ENCODE results near the gene SPACDR. TPM values are rescaled to one million over a fixed set of nuclear protein-coding genes. Genes with fewer than 3 reads are reported as not detected.

Gene SPACDR
- total RNA-seq, 2 donors from 2014 or later: 3.3 to 17.3 TPM

Other genes starting within 250 kb of the SPACDR start
- 10 to 100 TPM; 16.1 to 28.5 TPM for gene PVRIG, start 244.3 kb downstream of the SPACDR start, total RNA-seq
- not detected for gene SPDYE3, start 156.6 kb downstream of the SPACDR start, total RNA-seq
- gene PILRB, start 106.1 kb downstream of the SPACDR start, total RNA-seq: 10 to 100 TPM; 36.5 to 63.4 TPM
- 1 to 10 TPM; 2.7 to 7.0 TPM for gene PILRA, start 90.8 kb downstream of the SPACDR start, total RNA-seq
- gene ZCWPW1, start 35.6 kb downstream of the SPACDR start, total RNA-seq: 1 to 10 TPM; 3.1 to 3.8 TPM
- 10 to 100 TPM; 59.5 to 65.2 TPM for gene MEPCE, start 34.4 kb downstream of the SPACDR start, total RNA-seq
- gene PPP1R35, start 27.8 kb downstream of the SPACDR start, total RNA-seq: 10 to 100 TPM; 51.2 to 63.6 TPM
- 100 to 1,000 TPM in 1 of 2 donors, 10 to 100 TPM in 1; 88.5 to 163 TPM for gene TSC22D4, start 15.0 kb upstream of the SPACDR start, total RNA-seq
- gene NYAP1, start 19.7 kb upstream of the SPACDR start, total RNA-seq: under 1 TPM; 0.15 to 0.19 TPM
- 10 to 100 TPM; 48.3 to 50.7 TPM for gene AGFG2, start 74.9 kb upstream of the SPACDR start, total RNA-seq
- gene SAP25, start 109.6 kb upstream of the SPACDR start, total RNA-seq: 10 to 100 TPM in 1 of 2 donors, 1 to 10 TPM in 1; 7.6 to 12.9 TPM
- gene LRCH4, start 121.9 kb upstream of the SPACDR start, total RNA-seq: 10 to 100 TPM; 81.1 to 96.4 TPM
- gene FBXO24, start 122.1 kb upstream of the SPACDR start, total RNA-seq: 1 to 10 TPM; 1.5 to 5.6 TPM
- gene PCOLCE, start 138.1 kb upstream of the SPACDR start, total RNA-seq: 10 to 100 TPM; 10.7 to 22.2 TPM
- 10 to 100 TPM; 21.0 to 32.7 TPM for gene MOSPD3, start 148.3 kb upstream of the SPACDR start, total RNA-seq
- gene TFR2, start 177.3 kb upstream of the SPACDR start, total RNA-seq: 10 to 100 TPM; 30.8 to 39.4 TPM
- gene ACTL6B, start 192.2 kb upstream of the SPACDR start, total RNA-seq: not detected
- gene GNB2, start 209.5 kb upstream of the SPACDR start, total RNA-seq: 100 to 1,000 TPM; 181 to 271 TPM
- 10 to 100 TPM; 40.2 to 53.1 TPM for gene GIGYF1, start 230.0 kb upstream of the SPACDR start, total RNA-seq
- gene POP7, start 241.9 kb upstream of the SPACDR start, total RNA-seq: 10 to 100 TPM; 29.6 to 68.9 TPM

Measured in activated T-helper 17 cell treated with anti-CD3 and anti-CD28 coated beads, Interleukin-2, amount 50 U/mL, for 72 hours (primary cell).